Mononuclear cell (primary cell): Measurements from ENCODE around the gene HYI. TPM values are rescaled to one million over a fixed set of nuclear protein-coding genes. Genes with fewer than 3 reads are reported as not detected.

Experiments used
- H3K27me3 ChIP-seq: 2 replicates; pipeline ENCODE4 v1.6.0; 2011; ENCODE audit warnings: low read length, control low read depth; ENCODE audit not compliant: insufficient read depth
- H3K4me1 ChIP-seq: 2 replicates; pipeline ENCODE4 v1.5.1; 2011; ENCODE audit warnings: mild to moderate bottlenecking, low read length, control low read depth; ENCODE audit not compliant: insufficient read depth
- H3K4me3 ChIP-seq: 2 replicates; pipeline ENCODE4 v1.5.1; 2011; ENCODE audit warnings: mild to moderate bottlenecking, low read length, moderate library complexity
- H3K9me3 ChIP-seq: 2 replicates; pipeline ENCODE4 v1.5.1; 2011; ENCODE audit warnings: low read depth, mild to moderate bottlenecking, control low read depth, low read length
- total RNA-seq: library from RNA; depleted of rRNA; stranded (reverse); fragments of >200 nt; gene quantifications from one replicate; pipeline ENCODE4 v1.2.3, GENCODE V29; 2012

The HYI gene
- total RNA-seq, 1 donor, result 7.9 TPM

- Histone ChIP-seq H3K9me3 (no peaks in the 10 kb centered on the region), H3K4me3 (no peak overlapping the region), H3K4me1 (no peaks in the 10 kb centered on the region), H3K27me3 (no peaks in the 10 kb centered on the region)
Measured at GRCh38 chr1:43432171-43432860, 21.4 kb downstream of the HYI start.

GRCh38 chr1:43431676-43432075 is 22.1 kb downstream of the HYI start:
- Histone ChIP-seq H3K4me3 (no peak overlapping the region), H3K4me1 (no peaks in the 10 kb centered on the region), H3K27me3 (no peaks in the 10 kb centered on the region), H3K9me3 (no peaks in the 10 kb centered on the region)

GRCh38 chr1:43430831-43431230 is 22.9 kb downstream of the HYI start:
- no peaks in the 10 kb centered on the region for H3K4me1 ChIP-seq
- no peak overlapping the region for H3K4me3 ChIP-seq
- no peaks in the 10 kb centered on the region for H3K9me3 ChIP-seq
- H3K27me3 ChIP-seq, result no peaks in the 10 kb centered on the region

GRCh38 chr1:43427941-43428340 is 25.8 kb downstream of the HYI start:
- Histone ChIP-seq H3K27me3 (no peaks in the 10 kb centered on the region), H3K4me1 (no peaks in the 10 kb centered on the region), H3K9me3 (no peaks in the 10 kb centered on the region), H3K4me3 (no peak overlapping the region)

- no peak overlapping the region for H3K4me3 ChIP-seq
Measured at GRCh38 chr1:43427524-43427923, 26.2 kb downstream of the HYI start.

GRCh38 chr1:43426221-43426620 is 27.5 kb downstream of the HYI start:
- no peak overlapping the region for H3K4me3 ChIP-seq

More at GRCh38 chr1:43427524-43427923, 26.2 kb downstream of the HYI start:
- Histone ChIP-seq H3K4me1 (no peaks in the 10 kb centered on the region), H3K9me3 (no peaks in the 10 kb centered on the region), H3K27me3 (no peaks in the 10 kb centered on the region)

GRCh38 chr1:43425045-43425444 is 28.7 kb downstream of the HYI start:
- Histone ChIP-seq H3K9me3 (no peaks in the 10 kb centered on the region), H3K4me3 (no peak overlapping the region), H3K27me3 (no peaks in the 10 kb centered on the region), H3K4me1 (no peaks in the 10 kb centered on the region)

More at GRCh38 chr1:43426221-43426620, 27.5 kb downstream of the HYI start:
- Histone ChIP-seq H3K9me3 (no peaks in the 10 kb centered on the region), H3K27me3 (no peaks in the 10 kb centered on the region), H3K4me1 (no peaks in the 10 kb centered on the region)

- H3K4me3 ChIP-seq, result no peak overlapping the region
- no peaks in the 10 kb centered on the region for H3K4me1 ChIP-seq
- no peaks in the 10 kb centered on the region for H3K27me3 ChIP-seq
- no peaks in the 10 kb centered on the region for H3K9me3 ChIP-seq
Measured at GRCh38 chr1:43423672-43424550, 29.8 kb downstream of the HYI start.

GRCh38 chr1:43422995-43423671 is 30.6 kb downstream of the HYI start:
- Histone ChIP-seq H3K4me3 (no peak overlapping the region), H3K9me3 (no peaks in the 10 kb centered on the region), H3K27me3 (no peaks in the 10 kb centered on the region), H3K4me1 (no peaks in the 10 kb centered on the region)

- H3K9me3 ChIP-seq, result no peaks in the 10 kb centered on the region
- no peak overlapping the region for H3K4me3 ChIP-seq
- no peaks in the 10 kb centered on the region for H3K27me3 ChIP-seq
- H3K4me1 ChIP-seq, result no peaks in the 10 kb centered on the region
Measured at GRCh38 chr1:43421976-43422750, 31.6 kb downstream of the HYI start.

GRCh38 chr1:43421396-43421795 is 32.3 kb downstream of the HYI start:
- H3K9me3 ChIP-seq, result no peaks in the 10 kb centered on the region
- H3K4me1 ChIP-seq, result no peaks in the 10 kb centered on the region
- H3K4me3 ChIP-seq, result no peak overlapping the region
- no peaks in the 10 kb centered on the region for H3K27me3 ChIP-seq

GRCh38 chr1:43420874-43421273 is 32.9 kb downstream of the HYI start:
- Histone ChIP-seq H3K4me3 (no peak overlapping the region), H3K9me3 (no peaks in the 10 kb centered on the region), H3K4me1 (no peaks in the 10 kb centered on the region)

GRCh38 chr1:43419627-43420425 is 33.9 kb downstream of the HYI start:
- no peaks in the 10 kb centered on the region for H3K9me3 ChIP-seq
- no peaks in the 10 kb centered on the region for H3K4me1 ChIP-seq
- H3K4me3 ChIP-seq, result no peak overlapping the region
- H3K27me3 ChIP-seq, result no peaks in the 10 kb centered on the region

More at GRCh38 chr1:43420874-43421273, 32.9 kb downstream of the HYI start:
- no peaks in the 10 kb centered on the region for H3K27me3 ChIP-seq

GRCh38 chr1:43418858-43419257 is 34.9 kb downstream of the HYI start:
- H3K9me3 ChIP-seq, result no peaks in the 10 kb centered on the region
- no peaks in the 10 kb centered on the region for H3K4me1 ChIP-seq
- no peaks in the 10 kb centered on the region for H3K27me3 ChIP-seq
- no peak overlapping the region for H3K4me3 ChIP-seq
